Thoracic aorta (tissue), 2 donors: Measurements from ENCODE around the gene SPRR2E. TPM values are rescaled to one million over a fixed set of nuclear protein-coding genes. Genes with fewer than 3 reads are reported as not detected.
"Not testable (repeated sequence)": the region's sequence is repeated elsewhere in the genome, so short reads cannot be mapped to it uniquely, and the experiment has no call there.

ENCODE experiments used
- ATAC-seq: fragments of 150-250 bp; one replicate; pipeline ENCODE4 v1.8.0; 2017; ENCODE audit warnings: low read depth; ENCODE audit not compliant: insufficient number of reproducible peaks, low FRiP score
- DNase-seq: peaks from one replicate; pipeline ENCODE4 v3.0.0-alpha.2; 2020; ENCODE audit warnings: low spot score
- H3K27ac ChIP-seq, 2 donors: fragments of 200-600 bp; sonication (generic); 1 replicate in 1 of 2; 2 replicates in 1 of 2; pipeline ENCODE4 v1.5.1; 2016; ENCODE audit warnings: mild to moderate bottlenecking in 2 of 2, moderate library complexity in 2 of 2
- H3K27me3 ChIP-seq: fragments of 200-600 bp; sonication (generic); replicated peaks from 2 replicates; pipeline ENCODE4 v1.6.0; 2016; ENCODE audit warnings: mild to moderate bottlenecking; ENCODE audit not compliant: insufficient read depth
- H3K36me3 ChIP-seq: fragments of 200-600 bp; sonication (generic); one replicate; pipeline ENCODE4 v1.5.1; 2016
- H3K4me1 ChIP-seq, 2 donors: fragments of 200-600 bp; sonication (generic); 1 replicate in 1 of 2; 2 replicates in 1 of 2; pipeline versions ENCODE4 v1.5.1 to v1.6.0; 2016; ENCODE audit warnings: low read depth in 2 of 2, mild to moderate bottlenecking in 1 of 2; ENCODE audit not compliant: control insufficient read depth in 1 of 2
- H3K4me3 ChIP-seq: fragments of 200-600 bp; sonication (generic); 2 replicates; pipeline ENCODE4 v1.5.1; 2016; ENCODE audit warnings: mild to moderate bottlenecking
- H3K9me3 ChIP-seq: fragments of 200-600 bp; sonication (generic); 2 replicates; pipeline ENCODE4 v1.5.1; 2016
- CTCF ChIP-seq: fragments of 200-600 bp; sonication (generic); IDR thresholded peaks from one replicate; pipeline ENCODE4 v1.5.1; 2019; ENCODE audit warnings: antibody characterized with exemption
- total RNA-seq, 2 donors: library from RNA; depleted of rRNA; stranded (reverse); fragments of >200 nt; gene quantifications; one replicate each; pipeline versions ENCODE4 v1.1.0 to v1.2.3, GENCODE V29; 2016

SPRR2E gene
- total RNA-seq = not detected

- Histone ChIP-seq H3K4me1 (no peaks in the 10 kb centered on the region), H3K27me3 (no peaks in the 10 kb centered on the region), H3K36me3 (no peaks in the 10 kb centered on the region), H3K27ac (no peak within 1 kb of the TSS), H3K4me3 (no peak within 1 kb of the TSS), H3K9me3 (no peaks in the 10 kb centered on the region)
- no peak for TF ChIP-seq CTCF
- ATAC-seq (no peak), DNase-seq (no peak)
These were observed at the start of gene SPRR2E for GRCh38 chr1:153094426-153094825. TSS of gene SPRR2E (minus strand) at chr1:153094526. CDS start at chr1:153093751, 775 bp downstream.

- ATAC-seq = no peak
- no peak for TF ChIP-seq CTCF
- H3K27ac ChIP-seq = no peak overlapping the region
- no peaks in the 10 kb centered on the region for H3K4me1 ChIP-seq
- no peaks in the 10 kb centered on the region for H3K27me3 ChIP-seq
- H3K9me3 ChIP-seq = no peaks in the 10 kb centered on the region
- DNase-seq = no peak
- H3K4me3 ChIP-seq = no peak overlapping the region
- H3K36me3 ChIP-seq = no peaks in the 10 kb centered on the region
These were observed 47.1 kb upstream of the SPRR2E start for GRCh38 chr1:153141377-153141776.

- Histone ChIP-seq H3K9me3 (no peaks in the 10 kb centered on the region), H3K4me1 (no peaks in the 10 kb centered on the region), H3K27me3 (no peaks in the 10 kb centered on the region), H3K36me3 (no peaks in the 10 kb centered on the region), H3K4me3 (no peak overlapping the region), H3K27ac (no peak overlapping the region)
- no peak for DNase-seq
- no peak for TF ChIP-seq CTCF
- ATAC-seq = no peak
These were observed 46.2 kb upstream of the SPRR2E start for GRCh38 chr1:153140484-153140883.

GRCh38 chr1:153133743-153134142, 39.4 kb upstream of the SPRR2E start:
- Histone ChIP-seq H3K4me3 (no peak overlapping the region), H3K36me3 (no peaks in the 10 kb centered on the region), H3K27me3 (no peaks in the 10 kb centered on the region), H3K27ac (no peak overlapping the region), H3K9me3 (no peaks in the 10 kb centered on the region), H3K4me1 (no peaks in the 10 kb centered on the region)
- ATAC-seq (no peak), DNase-seq (no peak)
- TF ChIP-seq CTCF = no peak

- no peak overlapping the region for H3K4me3 ChIP-seq
- no peaks in the 10 kb centered on the region for H3K4me1 ChIP-seq
- H3K27me3 ChIP-seq = no peaks in the 10 kb centered on the region
- H3K36me3 ChIP-seq = no peaks in the 10 kb centered on the region
- no peak for TF ChIP-seq CTCF
- no peak for ATAC-seq
- H3K9me3 ChIP-seq = no peaks in the 10 kb centered on the region
- no peak overlapping the region for H3K27ac ChIP-seq
- DNase-seq = no peak
These were observed 38.9 kb upstream of the SPRR2E start for GRCh38 chr1:153133267-153133666.

GRCh38 chr1:153128688-153129087, 34.4 kb upstream of the SPRR2E start:
- DNase-seq = not testable (repeated sequence)

More at GRCh38 chr1:153128688-153129087, 34.4 kb upstream of the SPRR2E start:
- not testable (repeated sequence) for H3K27ac ChIP-seq, H3K4me3 ChIP-seq, H3K36me3 ChIP-seq, H3K9me3 ChIP-seq, H3K27me3 ChIP-seq, H3K4me1 ChIP-seq, ATAC-seq
